Measurements from ENCODE around the gene TTC39A.

DNA sequence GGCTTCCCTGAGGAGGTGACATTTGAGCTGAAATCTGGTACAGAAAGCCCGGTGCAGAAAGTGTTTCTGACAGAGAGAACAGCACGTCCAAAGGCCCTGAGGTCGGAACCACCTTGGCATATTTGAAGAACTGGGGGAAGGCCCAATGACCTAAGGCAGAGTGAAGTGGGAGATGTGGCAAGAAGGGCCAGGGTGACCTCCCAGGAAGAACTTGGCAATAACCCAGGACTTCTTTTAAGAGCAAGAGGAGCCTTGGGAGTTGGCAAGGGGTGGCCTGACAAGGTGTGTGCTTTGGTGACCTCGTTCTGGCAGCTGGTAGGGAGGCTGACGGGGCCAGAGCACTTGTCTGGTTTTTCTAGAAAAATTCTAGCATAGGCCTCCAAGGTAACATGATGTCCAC, 23.4 kb downstream of the TTC39A start:
- TF ChIP-seq CTCF (IDR thresholded peaks at IDR 0.05; ENCODE audit: low read depth, low read length) (no peak), POLR2A (IDR thresholded peaks at IDR 0.05; ENCODE audit: extremely low read depth, insufficient read length) (no peak)
- TF ChIP-seq, protein P1, sequence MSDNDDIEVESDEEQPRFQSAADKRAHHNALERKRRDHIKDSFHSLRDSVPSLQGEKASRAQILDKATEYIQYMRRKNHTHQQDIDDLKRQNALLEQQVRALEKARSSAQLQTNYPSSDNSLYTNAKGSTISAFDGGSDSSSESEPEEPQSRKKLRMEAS (IDR thresholded peaks at IDR 0.05; ENCODE audit: low read depth, low read length) = no peak

Measured in NB4 (cell line).